Measurements from ENCODE around the gene RGMB.

RGMB gene

DNA sequence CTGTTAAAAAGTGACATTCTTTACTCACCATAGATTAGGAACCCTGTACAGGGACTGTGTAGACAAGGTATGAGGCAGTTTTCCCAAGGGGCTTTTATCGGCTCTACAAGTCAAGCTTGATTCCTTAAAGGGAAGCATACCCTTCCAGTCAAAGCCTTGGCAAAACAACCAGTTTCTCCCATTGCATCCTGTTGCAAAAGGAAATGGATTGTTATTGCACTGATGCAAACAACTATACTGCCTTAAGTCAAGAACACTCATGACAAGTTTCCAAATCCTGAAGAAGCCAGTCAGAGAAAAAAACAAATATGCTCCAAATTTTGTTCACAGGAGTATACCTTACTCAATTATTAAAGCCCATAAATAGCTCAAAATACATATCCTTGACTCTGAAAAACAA lies 67.5 kb downstream of the RGMB start:
- TF ChIP-seq TAF1 (IDR thresholded peaks at IDR 0.05; ENCODE audit: borderline replicate concordance, insufficient read depth, low read length) (no peak), POLR2AphosphoS5 (IDR thresholded peaks at IDR 0.05; ENCODE audit: low read depth, low read length) (no peak), SIN3A (IDR thresholded peaks at IDR 0.05; ENCODE audit: borderline replicate concordance, insufficient read depth, low read length) (no peak), FOXP2 (optimal IDR thresholded peaks at IDR 0.05; ENCODE audit: borderline replicate concordance, extremely low read depth, extremely low read length, insufficient read depth) (no peak)
- TF ChIP-seq, protein P1, sequence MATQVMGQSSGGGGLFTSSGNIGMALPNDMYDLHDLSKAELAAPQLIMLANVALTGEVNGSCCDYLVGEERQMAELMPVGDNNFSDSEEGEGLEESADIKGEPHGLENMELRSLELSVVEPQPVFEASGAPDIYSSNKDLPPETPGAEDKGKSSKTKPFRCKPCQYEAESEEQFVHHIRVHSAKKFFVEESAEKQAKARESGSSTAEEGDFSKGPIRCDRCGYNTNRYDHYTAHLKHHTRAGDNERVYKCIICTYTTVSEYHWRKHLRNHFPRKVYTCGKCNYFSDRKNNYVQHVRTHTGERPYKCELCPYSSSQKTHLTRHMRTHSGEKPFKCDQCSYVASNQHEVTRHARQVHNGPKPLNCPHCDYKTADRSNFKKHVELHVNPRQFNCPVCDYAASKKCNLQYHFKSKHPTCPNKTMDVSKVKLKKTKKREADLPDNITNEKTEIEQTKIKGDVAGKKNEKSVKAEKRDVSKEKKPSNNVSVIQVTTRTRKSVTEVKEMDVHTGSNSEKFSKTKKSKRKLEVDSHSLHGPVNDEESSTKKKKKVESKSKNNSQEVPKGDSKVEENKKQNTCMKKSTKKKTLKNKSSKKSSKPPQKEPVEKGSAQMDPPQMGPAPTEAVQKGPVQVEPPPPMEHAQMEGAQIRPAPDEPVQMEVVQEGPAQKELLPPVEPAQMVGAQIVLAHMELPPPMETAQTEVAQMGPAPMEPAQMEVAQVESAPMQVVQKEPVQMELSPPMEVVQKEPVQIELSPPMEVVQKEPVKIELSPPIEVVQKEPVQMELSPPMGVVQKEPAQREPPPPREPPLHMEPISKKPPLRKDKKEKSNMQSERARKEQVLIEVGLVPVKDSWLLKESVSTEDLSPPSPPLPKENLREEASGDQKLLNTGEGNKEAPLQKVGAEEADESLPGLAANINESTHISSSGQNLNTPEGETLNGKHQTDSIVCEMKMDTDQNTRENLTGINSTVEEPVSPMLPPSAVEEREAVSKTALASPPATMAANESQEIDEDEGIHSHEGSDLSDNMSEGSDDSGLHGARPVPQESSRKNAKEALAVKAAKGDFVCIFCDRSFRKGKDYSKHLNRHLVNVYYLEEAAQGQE (IDR thresholded peaks at IDR 0.05; ENCODE audit: insufficient read depth in 1 of 2, low read depth in 2 of 2, low read length in 2 of 2) = no peak

DNA sequence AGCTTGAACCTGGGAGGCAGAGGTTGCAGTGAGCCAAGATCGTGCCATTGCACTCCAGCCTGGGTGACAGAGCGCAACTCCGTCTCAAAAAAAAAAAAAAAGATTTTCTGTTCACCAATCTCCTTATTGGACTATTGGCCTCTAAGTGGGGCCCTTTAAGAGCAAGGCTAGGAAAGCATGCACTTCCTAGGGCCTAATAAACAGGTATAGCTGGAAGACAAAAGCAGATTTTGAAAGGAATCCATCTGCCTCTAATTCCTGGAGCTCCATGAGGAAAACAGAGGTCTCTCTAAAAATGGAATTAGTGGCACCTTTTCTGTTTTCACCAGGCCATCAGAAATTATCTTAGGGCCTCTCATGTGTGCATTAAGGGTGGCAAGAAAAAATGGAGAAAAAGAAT lies 70.0 kb downstream of the RGMB start:
- TF ChIP-seq POLR2AphosphoS5 (IDR thresholded peaks at IDR 0.05; ENCODE audit: low read depth, low read length) (no peak), FOXP2 (optimal IDR thresholded peaks at IDR 0.05; ENCODE audit: borderline replicate concordance, extremely low read depth, extremely low read length, insufficient read depth) (no peak), TAF1 (IDR thresholded peaks at IDR 0.05; ENCODE audit: borderline replicate concordance, insufficient read depth, low read length) (no peak), SIN3A (IDR thresholded peaks at IDR 0.05; ENCODE audit: borderline replicate concordance, insufficient read depth, low read length) (no peak)
- TF ChIP-seq, protein P1 (IDR thresholded peaks at IDR 0.05; ENCODE audit: insufficient read depth in 1 of 2, low read depth in 2 of 2, low read length in 2 of 2) = no peak

DNA sequence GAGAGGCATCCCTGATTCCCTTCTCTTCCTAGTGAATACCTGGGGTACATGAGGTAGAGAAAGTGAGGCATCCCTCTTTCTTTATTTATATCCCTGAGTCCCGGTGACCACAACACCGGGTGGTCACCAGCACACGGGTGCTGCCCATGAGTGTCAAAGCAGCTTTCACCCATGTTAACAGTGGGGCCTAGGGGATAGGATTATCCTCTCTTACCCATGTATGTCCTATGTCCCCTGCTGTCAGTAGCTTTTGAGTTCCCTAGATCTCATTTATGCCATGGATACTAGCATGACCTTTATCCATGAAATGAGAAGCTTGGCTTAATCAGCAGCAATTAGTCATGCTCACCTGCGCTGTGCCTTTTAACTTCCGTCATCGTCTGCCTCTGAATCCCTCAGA lies 71.4 kb downstream of the RGMB start:
- TF ChIP-seq POLR2AphosphoS5 (IDR thresholded peaks at IDR 0.05; ENCODE audit: low read depth, low read length) (no peak), SIN3A (IDR thresholded peaks at IDR 0.05; ENCODE audit: borderline replicate concordance, insufficient read depth, low read length) (no peak), TAF1 (IDR thresholded peaks at IDR 0.05; ENCODE audit: borderline replicate concordance, insufficient read depth, low read length) (no peak), FOXP2 (optimal IDR thresholded peaks at IDR 0.05; ENCODE audit: borderline replicate concordance, extremely low read depth, extremely low read length, insufficient read depth) (no peak)
- TF ChIP-seq, protein P1 (IDR thresholded peaks at IDR 0.05; ENCODE audit: insufficient read depth in 1 of 2, low read depth in 2 of 2, low read length in 2 of 2) = no peak

DNA sequence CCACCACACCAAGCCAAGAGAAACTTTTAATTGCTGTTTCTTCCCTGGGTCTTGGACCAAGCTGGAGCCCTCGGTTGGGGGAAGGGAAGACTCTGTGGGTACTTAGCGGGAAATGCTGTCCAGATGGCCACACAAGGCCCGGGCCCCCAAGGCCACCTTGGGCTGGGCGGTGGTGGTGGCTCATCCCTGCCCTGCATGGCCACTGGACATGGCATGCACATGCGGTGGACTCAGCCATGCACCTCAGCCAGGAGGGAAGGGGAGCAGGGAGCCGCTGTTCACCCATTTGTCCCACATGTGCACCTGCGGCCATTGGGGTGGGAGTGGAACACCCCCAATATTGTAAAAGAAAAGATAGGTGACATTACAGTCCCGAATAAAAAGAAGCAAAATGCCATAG lies 72.4 kb downstream of the RGMB start:
- TF ChIP-seq TAF1 (IDR thresholded peaks at IDR 0.05; ENCODE audit: borderline replicate concordance, insufficient read depth, low read length) (no peak), FOXP2 (optimal IDR thresholded peaks at IDR 0.05; ENCODE audit: borderline replicate concordance, extremely low read depth, extremely low read length, insufficient read depth) (no peak), POLR2AphosphoS5 (IDR thresholded peaks at IDR 0.05; ENCODE audit: low read depth, low read length) (no peak), SIN3A (IDR thresholded peaks at IDR 0.05; ENCODE audit: borderline replicate concordance, insufficient read depth, low read length) (no peak)
- TF ChIP-seq, protein P1 (IDR thresholded peaks at IDR 0.05; ENCODE audit: insufficient read depth in 1 of 2, low read depth in 2 of 2, low read length in 2 of 2) = no peak
